ES-I3 (cell line): ENCODE results near the gene CEP95.

Source experiments
- H3K36me3 ChIP-seq: 2 replicates; pipeline ENCODE4 v1.6.1; 2013; ENCODE audit warnings: mild to moderate bottlenecking, low read length, control low read depth, moderate library complexity; ENCODE audit not compliant: insufficient read depth
- H3K4me1 ChIP-seq: 2 replicates; pipeline ENCODE4 v1.6.1; 2013; ENCODE audit warnings: mild to moderate bottlenecking, control low read depth, low read length; ENCODE audit not compliant: insufficient read depth
- H3K9ac ChIP-seq: 2 replicates; pipeline ENCODE4 v1.6.1; 2013; ENCODE audit warnings: low read depth, mild to moderate bottlenecking, low read length, moderate library complexity
- H3K9me3 ChIP-seq: 2 replicates; pipeline ENCODE4 v1.6.1; 2013; ENCODE audit warnings: mild to moderate bottlenecking, low read length, moderate library complexity; ENCODE audit not compliant: control insufficient read depth, insufficient read depth

CEP95 gene

DNA sequence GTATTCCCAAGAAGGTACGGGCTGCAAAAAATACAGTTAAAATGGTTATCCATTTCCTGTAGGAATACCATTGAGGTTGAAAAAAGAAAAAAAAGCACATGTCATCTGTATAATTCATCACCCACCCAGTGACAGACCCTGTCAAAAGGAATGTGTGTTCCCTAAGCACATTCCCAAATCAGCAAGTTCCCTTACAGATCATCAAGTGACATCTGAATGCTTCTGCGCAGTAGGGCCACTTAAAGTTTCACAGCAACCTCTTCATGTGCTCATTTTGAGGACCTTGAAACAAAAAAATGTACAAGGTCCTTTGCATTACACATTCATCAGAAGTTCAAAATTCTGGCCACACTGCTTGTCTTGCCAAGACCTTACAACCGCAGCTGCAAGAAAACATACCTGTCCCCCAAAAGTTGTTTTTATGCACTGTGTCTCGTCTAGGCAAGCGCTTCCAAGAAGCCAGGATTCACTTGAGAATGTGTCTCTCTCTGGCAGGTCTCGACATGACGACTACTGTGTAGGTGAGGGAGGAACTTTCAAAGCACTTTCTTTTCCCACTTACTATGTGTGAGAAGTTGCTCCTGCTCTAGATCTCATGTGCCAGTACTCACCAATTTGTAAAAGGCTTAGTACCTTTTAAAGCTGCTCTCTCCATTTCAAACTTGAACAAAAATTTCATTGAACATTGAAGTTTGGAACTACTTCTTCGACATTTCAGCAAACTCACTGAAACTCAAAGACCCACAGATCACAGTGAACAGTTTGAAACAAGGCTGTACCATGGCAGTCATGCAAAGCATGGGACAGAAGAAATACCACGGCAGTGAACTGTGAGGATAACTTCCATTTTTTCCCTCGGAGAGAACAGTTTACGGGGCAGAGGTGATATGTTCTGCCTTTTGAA, 5.7 kb upstream of the CEP95 start:
- peaks cover 55% of the 10 kb centered on the region for H3K36me3 ChIP-seq
- no peak overlapping the region for H3K9ac ChIP-seq
- H3K4me1 ChIP-seq: peaks cover 28% of the 10 kb centered on the region
- no peaks in the 10 kb centered on the region for H3K9me3 ChIP-seq

DNA sequence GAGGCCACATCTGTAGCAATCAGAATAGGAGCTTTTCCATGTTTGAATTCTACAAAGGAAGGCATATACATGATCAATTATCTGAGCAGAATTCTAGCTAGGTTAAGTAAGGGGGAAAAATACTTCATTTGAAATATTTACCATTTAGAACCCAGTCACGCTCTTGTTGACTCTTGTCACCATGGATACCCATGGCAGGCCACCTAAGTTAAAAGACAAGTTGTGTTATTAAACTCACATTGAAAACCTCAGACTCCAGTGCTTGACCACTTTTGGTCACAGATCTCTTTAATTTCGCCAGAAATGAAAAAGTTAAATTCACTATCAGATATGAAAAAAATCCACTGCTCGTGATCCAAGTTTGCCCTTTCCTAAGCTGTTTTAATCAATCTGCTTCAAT, 4.8 kb upstream of the CEP95 start:
- H3K9me3 ChIP-seq: no peaks in the 10 kb centered on the region
- no peak overlapping the region for H3K9ac ChIP-seq
- peaks cover 55% of the 10 kb centered on the region for H3K36me3 ChIP-seq
- H3K4me1 ChIP-seq: peaks cover 28% of the 10 kb centered on the region

DNA sequence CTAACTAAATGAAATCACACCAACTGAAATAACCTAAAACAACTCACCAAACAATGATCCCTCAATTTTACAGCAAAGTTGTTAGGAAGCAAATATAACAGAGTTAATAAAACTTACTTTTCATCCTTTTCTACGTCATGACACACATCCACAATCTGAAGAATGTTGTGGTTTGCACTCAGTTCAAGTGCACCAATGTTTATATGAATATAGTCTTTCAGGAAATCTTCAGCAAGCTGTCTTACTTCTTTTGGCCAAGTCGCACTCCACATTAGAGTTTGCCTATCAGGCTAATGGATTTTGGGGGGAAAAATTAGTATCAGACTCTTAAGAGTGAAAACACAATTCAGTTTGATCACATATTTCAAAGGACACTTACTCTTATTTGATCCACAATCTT, 4.0 kb upstream of the CEP95 start:
- H3K4me1 ChIP-seq: peaks cover 28% of the 10 kb centered on the region
- no peaks in the 10 kb centered on the region for H3K9me3 ChIP-seq
- H3K36me3 ChIP-seq: peaks cover 55% of the 10 kb centered on the region
- H3K9ac ChIP-seq: no peak overlapping the region

DNA sequence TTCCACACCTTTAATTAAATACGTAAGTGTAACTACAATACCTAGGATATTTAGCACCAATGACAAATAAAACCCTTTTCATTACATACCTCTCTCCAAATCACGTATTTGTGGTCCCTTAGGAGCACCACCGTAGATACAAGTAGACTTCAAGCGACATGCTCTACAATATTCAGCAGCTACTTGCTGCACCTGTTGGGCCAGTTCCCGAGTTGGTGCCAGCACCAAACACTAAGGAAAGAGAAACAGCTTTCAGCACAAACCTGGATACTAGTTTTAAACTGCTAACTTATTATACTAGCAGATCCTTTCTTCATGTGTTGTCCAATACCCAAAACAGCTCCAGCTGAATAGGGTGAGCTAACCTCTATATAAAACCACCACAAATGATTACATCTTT, 3.4 kb upstream of the CEP95 start:
- Histone ChIP-seq H3K36me3 (peaks cover 55% of the 10 kb centered on the region), H3K9me3 (no peaks in the 10 kb centered on the region), H3K9ac (no peak overlapping the region), H3K4me1 (peaks cover 28% of the 10 kb centered on the region)

DNA sequence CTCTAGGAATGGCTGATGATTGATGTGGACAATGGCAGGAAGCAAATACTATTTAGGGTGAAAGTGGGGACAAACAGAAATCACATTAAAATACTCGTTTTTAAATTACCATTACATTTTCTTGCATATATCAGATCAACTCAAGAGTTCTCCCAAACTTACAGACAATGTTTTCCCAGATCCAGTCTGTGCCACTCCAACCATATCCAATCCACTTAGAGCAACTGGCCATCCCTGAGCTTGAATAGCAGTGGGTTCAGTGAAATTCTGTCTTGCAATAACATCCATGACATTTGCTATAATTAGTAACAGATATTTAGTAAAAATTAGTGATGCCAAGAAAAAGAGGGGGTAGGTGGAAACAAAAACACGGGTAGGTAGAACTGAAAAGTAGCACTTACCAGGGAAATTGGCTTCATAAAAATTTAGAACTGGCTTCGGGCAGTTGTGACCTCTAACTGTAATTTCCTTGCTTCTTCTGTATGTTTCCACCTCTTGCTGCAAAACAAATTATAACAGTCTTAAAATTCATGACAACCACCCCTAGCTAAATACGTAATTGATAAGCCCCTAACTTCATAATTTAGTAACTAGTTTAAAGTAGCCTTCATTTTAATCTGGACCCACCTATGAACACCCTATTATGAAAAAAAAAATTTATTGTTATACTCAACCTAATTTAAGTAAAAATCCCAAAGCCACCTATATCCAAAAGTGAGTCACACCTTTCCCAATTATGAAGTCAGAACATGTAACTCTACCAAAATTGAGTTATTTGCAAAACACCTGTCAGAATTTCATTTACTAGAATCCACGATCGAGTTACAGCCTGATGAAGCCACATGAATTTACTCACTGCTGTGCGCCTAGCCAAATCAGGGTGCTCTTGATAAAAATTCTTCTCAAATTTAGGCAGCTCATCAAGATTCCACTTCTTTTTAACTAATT, 2.7 kb upstream of the CEP95 start:
- H3K36me3 ChIP-seq: peaks cover 55% of the 10 kb centered on the region
- H3K9me3 ChIP-seq: no peaks in the 10 kb centered on the region
- peak overlapping the region; percentile 99 for H3K9ac ChIP-seq
- peaks cover 31% of the 10 kb centered on the region for H3K4me1 ChIP-seq

DNA sequence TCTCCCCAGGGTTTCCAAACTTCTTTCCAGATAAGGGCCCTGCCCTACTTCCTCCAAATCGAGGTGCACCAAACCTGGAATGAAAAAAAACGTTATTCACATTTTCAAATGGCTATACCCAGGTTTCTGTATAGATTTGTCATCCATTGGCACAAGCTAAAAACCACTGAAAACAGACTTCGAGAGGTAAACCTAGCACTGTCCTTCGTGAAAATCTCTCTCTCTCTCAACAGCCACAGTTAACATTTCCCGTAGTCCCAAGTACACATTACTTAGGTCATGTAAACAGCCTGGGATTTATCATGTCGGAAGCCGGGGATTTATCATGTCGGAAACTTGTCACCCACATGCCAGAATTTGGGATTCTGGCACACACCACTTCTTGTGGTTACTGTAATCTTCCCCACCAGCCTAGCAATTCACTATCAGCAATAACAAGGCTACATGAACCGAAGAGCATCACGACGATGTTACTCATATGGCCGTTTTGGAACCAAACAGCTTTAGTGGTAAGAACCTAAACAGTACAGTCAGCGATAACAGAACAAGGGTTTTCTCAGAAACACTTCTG, 1.9 kb upstream of the CEP95 start:
- Histone ChIP-seq H3K9me3 (no peaks in the 10 kb centered on the region), H3K9ac (peak overlapping the region; percentile 99), H3K36me3 (peaks cover 53% of the 10 kb centered on the region), H3K4me1 (peaks cover 31% of the 10 kb centered on the region)

DNA sequence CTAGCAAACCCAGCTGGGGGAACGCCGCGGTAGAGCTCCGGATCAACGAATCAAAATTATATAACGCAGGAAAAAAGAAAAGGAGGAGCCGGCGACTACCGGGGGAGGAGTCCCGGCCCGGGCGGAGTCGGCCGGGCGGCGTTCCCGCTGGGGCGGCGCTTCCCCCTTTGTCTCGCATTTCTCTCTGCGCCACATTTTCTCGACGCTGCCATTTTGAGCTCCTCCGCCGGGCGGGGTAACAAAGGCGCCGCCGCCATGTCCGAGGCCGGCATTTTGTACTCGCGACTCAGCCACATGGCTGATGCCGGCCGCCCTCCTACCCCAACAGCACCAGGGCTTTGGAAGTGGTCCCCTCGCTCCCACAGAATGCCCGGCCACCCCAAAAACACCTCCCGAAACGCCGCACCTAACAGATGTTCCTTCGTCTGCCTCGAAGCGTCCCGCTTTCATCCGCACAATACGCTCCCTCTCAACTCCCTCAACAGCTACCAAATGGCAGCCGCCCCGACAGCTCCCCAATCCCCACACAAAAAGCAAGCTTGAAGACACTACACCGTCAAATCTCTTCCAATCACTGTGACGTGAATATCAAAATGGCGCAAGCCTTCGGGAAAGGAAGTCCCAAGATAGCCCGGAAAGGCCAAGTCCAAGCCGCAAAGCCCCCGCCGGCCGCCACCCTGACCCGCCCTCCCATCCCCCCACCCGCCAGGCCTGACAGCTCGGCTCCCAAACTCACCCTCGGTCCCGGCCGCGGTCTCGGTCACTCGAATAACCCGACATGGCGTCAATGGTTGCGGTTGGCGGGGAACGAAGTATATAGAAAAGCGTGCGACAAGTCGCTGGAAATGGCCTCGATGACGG, 1.2 kb upstream of the CEP95 start:
- Histone ChIP-seq H3K36me3 (peaks cover 53% of the 10 kb centered on the region), H3K9me3 (no peaks in the 10 kb centered on the region), H3K9ac (peak overlapping the region; percentile 99), H3K4me1 (peaks cover 28% of the 10 kb centered on the region)

DNA sequence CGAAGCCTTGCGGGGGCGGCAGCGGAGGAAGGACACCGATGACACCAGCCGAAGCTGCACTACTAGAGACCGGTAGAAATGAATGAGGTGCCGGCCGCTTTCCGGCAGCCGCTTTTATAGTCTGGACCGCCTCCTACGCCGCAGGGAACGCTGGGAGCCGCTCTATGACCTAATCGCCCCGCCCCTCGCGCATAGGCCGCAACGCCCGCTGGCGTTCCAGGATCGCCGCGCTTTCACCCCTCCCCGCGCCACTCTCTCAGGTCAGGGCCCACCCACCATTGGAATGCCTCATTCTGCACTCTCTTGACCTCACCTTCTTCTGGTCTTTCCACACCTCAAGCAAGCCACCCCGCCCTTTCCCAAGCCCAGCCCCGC, 589 bp upstream of the CEP95 start, which contains the start of gene DDX5:
TSS of gene DDX5 (minus strand) at position 89 of the 375 bp plus-strand sequence. CDS start 170 bp downstream, outside the sequence.
- Histone ChIP-seq H3K9me3 (no peaks in the 10 kb centered on the region), H3K4me1 (peaks cover 22% of the 10 kb centered on the region), H3K9ac (peak within 1 kb of the TSS; percentile 99), H3K36me3 (peaks cover 50% of the 10 kb centered on the region)

DNA sequence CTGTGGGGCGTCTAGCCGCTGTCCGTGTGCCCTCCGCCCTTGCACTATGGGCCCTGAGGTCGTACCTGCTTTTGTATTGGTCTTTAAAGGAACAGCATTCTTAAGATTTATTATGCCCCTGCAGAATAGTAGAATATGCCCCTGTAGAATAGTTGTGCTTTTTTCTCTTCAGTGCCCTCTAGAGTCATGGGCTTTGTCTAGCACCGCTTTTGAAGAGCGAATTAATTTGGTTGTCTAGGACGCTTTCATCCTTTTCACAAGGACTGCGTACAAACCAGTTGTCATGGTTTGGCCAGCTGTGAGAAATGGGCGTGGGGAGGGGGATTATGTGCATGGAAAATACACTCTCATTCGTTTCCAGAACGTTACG, 621 bp downstream of the CEP95 start:
- H3K4me1 ChIP-seq: peaks cover 10% of the 10 kb centered on the region
- peaks cover 46% of the 10 kb centered on the region for H3K36me3 ChIP-seq
- H3K9ac ChIP-seq: peak overlapping the region; percentile 99
- no peaks in the 10 kb centered on the region for H3K9me3 ChIP-seq

DNA sequence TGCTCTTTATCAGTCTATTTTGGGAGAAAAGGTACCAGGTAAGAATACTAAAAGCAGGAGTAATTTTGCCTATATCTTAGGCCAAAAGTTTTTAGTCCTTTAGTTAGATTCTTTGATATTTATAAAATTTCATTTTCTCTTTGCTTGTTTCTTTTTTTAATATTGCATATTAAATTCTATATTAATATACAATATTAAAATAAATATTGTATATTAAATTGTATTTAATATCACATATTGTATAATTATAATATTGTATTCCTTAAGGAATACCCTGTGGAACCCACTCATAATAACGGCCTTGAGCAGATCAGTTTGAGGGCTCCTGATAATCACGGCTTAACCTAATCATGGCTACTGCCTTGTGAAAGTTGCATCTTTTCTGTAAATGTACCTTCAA, 1.9 kb downstream of the CEP95 start:
- peaks cover 39% of the 10 kb centered on the region for H3K36me3 ChIP-seq
- H3K9me3 ChIP-seq: no peaks in the 10 kb centered on the region
- H3K4me1 ChIP-seq: peaks cover 7% of the 10 kb centered on the region
- 0 out of 2 replicates have a peak overlapping the region, but pooled peaks have one; percentile 99 for H3K9ac ChIP-seq

DNA sequence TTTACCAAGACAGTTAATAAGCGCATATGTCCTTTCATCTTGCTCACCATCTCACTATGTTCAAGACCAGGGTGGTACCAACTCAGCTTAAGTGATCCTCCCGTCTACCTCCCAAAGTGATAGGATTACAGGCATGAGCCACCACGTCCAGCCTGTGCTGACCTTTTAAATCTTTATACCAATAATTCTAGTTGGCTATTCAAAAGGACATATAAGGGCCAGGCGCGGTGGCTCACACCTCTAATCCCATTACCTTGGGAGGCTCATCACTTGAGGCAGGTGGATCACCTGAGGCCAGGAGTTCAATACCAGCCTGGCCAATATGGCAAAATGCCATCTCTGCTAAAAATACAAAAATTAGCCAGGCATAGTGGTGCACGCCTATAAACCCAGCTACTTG, 2.4 kb downstream of the CEP95 start:
- Histone ChIP-seq H3K9ac (no peak overlapping the region), H3K9me3 (no peaks in the 10 kb centered on the region), H3K36me3 (peaks cover 34% of the 10 kb centered on the region), H3K4me1 (peaks cover 3% of the 10 kb centered on the region)

DNA sequence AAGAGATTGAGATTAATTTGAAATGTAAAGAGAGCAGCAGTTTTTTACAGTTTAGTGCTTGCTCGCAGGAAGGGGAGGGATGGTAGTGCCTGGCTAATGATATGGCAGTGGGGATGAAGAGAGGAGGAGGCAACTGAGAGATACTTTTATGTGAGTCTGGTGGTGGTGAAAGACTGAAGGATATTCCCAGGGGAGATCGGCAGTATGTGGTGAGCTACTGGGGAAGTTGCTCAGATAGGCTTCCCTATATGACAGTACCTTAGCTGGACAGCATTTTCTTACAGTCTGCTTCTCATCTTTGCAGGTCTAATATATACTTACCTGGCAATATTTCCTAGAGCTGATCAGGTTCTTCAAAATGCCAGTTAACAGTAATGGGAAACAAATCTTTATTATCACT, 8.6 kb downstream of the CEP95 start:
- Histone ChIP-seq H3K4me1 (no peaks in the 10 kb centered on the region), H3K9ac (no peak overlapping the region), H3K9me3 (no peaks in the 10 kb centered on the region), H3K36me3 (peaks cover 52% of the 10 kb centered on the region)

DNA sequence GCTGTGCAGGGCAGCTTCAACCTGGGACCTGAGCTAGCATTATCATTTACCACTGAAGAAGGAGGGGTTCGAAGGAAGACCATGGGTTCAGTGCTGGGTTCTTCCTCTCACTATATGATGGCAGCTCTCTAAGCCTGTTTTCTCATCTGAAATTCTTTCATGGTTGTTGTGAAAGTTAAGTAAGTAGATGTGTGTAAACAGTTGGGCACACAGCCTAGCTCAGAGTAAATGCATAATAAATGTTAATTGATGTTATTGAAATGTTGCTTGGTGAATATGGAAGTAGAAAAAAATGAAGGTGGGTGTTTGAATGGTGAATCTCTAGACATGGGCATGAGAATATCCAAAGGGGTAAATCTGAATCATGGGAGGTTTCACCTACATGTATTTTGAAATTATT, 9.1 kb downstream of the CEP95 start:
- Histone ChIP-seq H3K9me3 (no peaks in the 10 kb centered on the region), H3K36me3 (peaks cover 52% of the 10 kb centered on the region), H3K4me1 (no peaks in the 10 kb centered on the region), H3K9ac (no peak overlapping the region)
